ENCODE results near the gene TKFC. TPM values are rescaled to one million over a fixed set of nuclear protein-coding genes. Genes with fewer than 3 reads are reported as not detected.

Gene TKFC
- total and polyA plus RNA-seq, 9 of the 15 experiments (the other 6 are each of a cell fraction or from before 2014, with no cell fraction given) = 2.0 to 61.7 (median 28.5) TPM

- CTCF ChIA-PET (ENCODE audit: low intra/inter-chr PET ratio) = no interaction called here
- in situ Hi-C loops (cut with MboI) = no loop called here
- intact Hi-C loops (cut with micrococcal nuclease) = no loop called here
- no peaks in the 10 kb centered on the region for H3K9me1 ChIP-seq (ENCODE audit: control insufficient read depth, insufficient read depth, low read length)
- TF ChIP-seq TFE3 (CRISPR knock-in tag; IDR thresholded peaks at IDR 0.05) (peak; percentile 39; the same call in 1 of the 2 replicates), EHMT2 (IDR thresholded peaks at IDR 0.05) (no peak), STAG1 (CRISPR knock-in tag; IDR thresholded peaks at IDR 0.05; ENCODE audit: borderline replicate concordance) (no peak), KAT2B (IDR thresholded peaks at IDR 0.05; ENCODE audit: low read depth, low read length) (no peak), BRD4 (IDR thresholded peaks at IDR 0.05) (no peak), ZNF41 (CRISPR knock-in tag; conservative IDR thresholded peaks at IDR 0.05) (no peak), NCOA4 (IDR thresholded peaks at IDR 0.05; ENCODE audit: partially characterized antibody) (no peak), POLR2AphosphoS5 (IDR thresholded peaks at IDR 0.05; ENCODE audit: control insufficient read depth, insufficient read depth, low read depth, low read length) (0 out of 2 replicates have a peak, but pooled peaks have one; percentile 39), ZEB2 (IDR thresholded peaks at IDR 0.05) (no peak)
- no peak overlapping the region for H3K4me3 ChIP-seq
- no TSS peak for BruUV-seq (replicated peaks)
- no peaks in the 10 kb centered on the region for H4K20me1 ChIP-seq (replicated peaks; ENCODE audit: control insufficient read depth, insufficient read depth, low read length)
- FAIRE-seq (no peak), DNase-seq (ENCODE audit: extremely low read depth in 1 of 4, low spot score in 3 of 4) (no peak), ATAC-seq (no peak)
- H3K4me2 ChIP-seq (ENCODE audit: insufficient read depth, low read length) = no peak overlapping the region
- 55% methylated on average over 5 of the region's 5 CpGs for WGBS (ENCODE audit: insufficient coverage, low coverage, missing lambda C conversion rate)
- H3K27ac ChIP-seq (ENCODE audit: extremely low read depth, low read depth, low read length) = no peak overlapping the region
- no peaks in the 10 kb centered on the region for H3K27me3 ChIP-seq (ENCODE audit: control insufficient read depth in 2 of 2, insufficient read depth in 2 of 2, low read length in 2 of 2)
- H3K36me3 ChIP-seq (ENCODE audit: control insufficient read depth, insufficient read depth, low read length) = peaks cover 59% of the 10 kb centered on the region
- peaks cover 0 to 25% of the 10 kb centered on the region in 2 experiments; a peak in 2 of 5 replicates for H3K4me1 ChIP-seq (replicated peaks in 1 of 2; ENCODE audit: control insufficient read depth in 2 of 2, insufficient read depth in 2 of 2, low read length in 2 of 2)
- no peak overlapping the region for H3K9ac ChIP-seq (ENCODE audit: insufficient read depth in 1 of 2, low read depth in 2 of 2, low read length in 2 of 2)
- H3K9me3 ChIP-seq (replicated peaks; ENCODE audit: control insufficient read depth, insufficient read depth, low read depth, low read length) = no peaks in the 10 kb centered on the region
- POLR2A ChIA-PET = interaction anchor here (0.6 to 4.0 kb wide), 6 partner anchors 12 to 42 kb away, joined by 3 to 25 read pairs (median 4); partner anchors contain the start of genes DDB1 and TKFC
- H2AFZ ChIP-seq (ENCODE audit: low read depth, low read length) = no peak overlapping the region
- H3K79me2 ChIP-seq (ENCODE audit: control insufficient read depth, insufficient read depth, low read length) = no peaks in the 10 kb centered on the region
Measured at GRCh38 chr11:61297746-61298145, 35.3 kb upstream of the TKFC start.

Measured in K562 (cell line).